Smooth muscle cell of bladder (primary cell): ENCODE results near the gene CCDC43. TPM values are rescaled to one million over a fixed set of nuclear protein-coding genes. Genes with fewer than 3 reads are reported as not detected.

Experiments used
- total RNA-seq: library from RNA; depleted of rRNA; stranded (reverse); fragments of >200 nt; gene quantifications from 2 replicates; pipeline ENCODE4 v1.2.3, GENCODE V29; 2014

CCDC43 gene, protein sequence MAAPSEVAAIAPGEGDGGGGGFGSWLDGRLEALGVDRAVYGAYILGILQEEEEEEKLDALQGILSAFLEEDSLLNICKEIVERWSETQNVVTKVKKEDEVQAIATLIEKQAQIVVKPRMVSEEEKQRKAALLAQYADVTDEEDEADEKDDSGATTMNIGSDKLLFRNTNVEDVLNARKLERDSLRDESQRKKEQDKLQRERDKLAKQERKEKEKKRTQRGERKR
- total RNA-seq = 43.2 and 46.3 TPM in 2 replicates

DNA sequence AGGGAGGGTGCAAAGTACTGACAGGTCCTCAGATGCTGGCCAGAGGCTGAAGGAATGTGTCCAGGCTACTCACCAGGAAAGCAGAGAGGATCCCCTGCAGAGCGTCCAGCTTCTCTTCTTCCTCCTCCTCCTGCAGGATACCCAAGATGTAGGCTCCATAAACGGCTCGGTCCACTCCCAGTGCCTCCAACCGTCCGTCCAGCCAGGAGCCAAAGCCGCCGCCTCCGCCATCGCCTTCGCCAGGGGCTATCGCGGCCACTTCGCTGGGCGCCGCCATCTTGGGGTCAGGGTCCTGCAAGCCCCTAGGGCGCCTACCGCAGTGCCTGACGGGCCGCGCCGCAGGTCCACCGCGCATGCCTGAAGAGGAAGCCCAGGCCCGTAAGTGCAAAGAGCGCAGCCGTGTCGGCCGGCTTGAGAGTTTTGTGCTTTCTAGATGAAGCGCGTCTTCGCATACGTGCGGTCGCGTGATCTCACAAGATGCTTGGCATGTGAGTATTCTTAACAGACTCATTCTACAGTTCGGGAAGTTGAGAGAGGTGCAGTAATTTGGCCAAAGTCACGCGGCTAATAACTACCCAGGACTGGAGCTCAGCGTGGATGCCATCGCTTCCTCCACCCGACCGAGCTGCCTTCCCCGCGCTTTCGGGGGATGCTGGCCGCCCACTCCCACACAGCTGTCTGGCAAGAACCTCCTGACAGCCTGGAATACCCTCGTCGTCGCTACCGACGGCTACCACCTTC, at the start of gene CCDC43:
TSS of gene CCDC43 (minus strand) at position 300 of the 741 bp plus-strand sequence. CDS start at position 277, 23 bp downstream.

DNA sequence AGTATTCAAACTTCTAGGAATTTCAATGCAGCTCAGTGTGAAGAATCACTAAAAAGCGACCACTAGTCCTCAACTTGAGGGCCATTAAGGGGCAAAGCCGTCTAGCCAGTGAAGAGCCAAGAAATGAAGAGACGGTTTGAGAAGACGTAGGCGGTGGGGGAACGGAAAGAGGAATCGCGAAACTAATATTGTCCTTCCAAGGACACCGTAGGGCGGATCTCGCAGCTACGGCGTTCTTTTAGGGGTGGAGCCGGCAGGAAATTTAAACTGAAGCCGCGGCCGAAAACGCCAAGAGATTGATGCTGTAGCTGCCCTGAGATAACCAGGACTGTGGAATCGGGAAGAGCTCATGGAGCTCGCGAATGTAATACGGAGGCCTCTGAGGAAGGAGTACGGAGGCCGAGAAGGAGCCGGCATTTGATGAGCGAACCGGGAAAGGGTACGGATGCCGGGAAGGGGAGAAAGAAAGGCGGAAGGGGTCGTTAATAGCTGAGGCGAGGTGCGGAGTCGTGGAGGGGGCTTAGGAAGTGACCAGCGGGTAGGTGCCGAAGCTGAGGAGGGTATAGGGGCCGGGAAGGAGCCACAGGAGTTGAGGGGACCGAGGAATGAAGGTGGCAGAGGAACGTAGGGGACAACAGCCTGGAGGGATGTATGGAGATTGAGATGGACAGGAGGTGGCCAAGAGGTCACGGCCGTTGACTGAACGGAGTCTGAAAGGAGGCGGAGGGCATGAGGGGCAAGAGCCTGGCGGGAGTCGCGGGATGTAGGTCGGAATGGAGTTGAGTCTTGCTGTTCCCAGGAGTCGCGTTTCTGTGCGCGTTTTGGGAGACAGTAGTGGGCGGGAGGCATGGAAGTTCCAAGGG, 19.1 kb upstream of the CCDC43 start, which contains the start of gene DBF4B:
TSS of gene DBF4B (plus strand) at position 265 of the 863 bp plus-strand sequence. CDS start at position 421, 156 bp downstream.

DNA sequence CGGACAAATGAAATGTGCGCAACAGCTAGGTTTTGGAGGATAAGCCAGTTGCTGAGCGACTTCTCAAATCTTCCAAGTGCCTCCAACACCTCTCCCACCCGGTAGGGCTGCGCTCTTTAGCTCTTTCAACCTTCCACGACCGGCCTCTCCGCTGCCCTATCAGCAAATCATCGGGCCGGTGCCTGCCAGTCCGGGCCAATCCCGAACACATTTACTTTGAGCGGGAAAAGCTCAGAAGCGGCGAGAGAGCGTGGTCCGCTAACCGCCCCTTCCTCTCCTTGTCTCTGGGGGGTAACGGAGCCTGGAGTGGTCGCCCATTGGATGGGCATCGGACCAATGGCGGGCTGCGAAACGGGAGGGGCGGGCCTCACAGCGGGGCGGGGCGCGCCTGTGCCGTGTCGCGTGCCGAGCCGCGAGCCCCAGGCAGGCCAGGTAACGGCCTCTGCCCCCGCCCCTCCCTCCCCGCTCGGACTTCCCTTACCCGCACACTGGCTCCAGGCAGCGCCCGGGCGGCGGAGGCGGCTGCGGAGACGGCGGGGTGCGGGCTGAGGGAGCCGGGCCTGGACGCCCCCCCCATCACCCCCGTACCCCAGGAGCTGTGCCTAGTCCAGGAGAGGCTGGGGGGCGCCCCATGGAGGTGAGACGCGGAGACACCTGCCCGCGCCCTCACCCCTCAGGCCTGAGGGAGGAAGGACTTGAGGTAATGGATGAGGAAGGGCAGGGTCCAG, 33.4 kb downstream of the CCDC43 start, which contains the start of gene MEIOC:
TSS of gene MEIOC (plus strand) at position 486 of the 728 bp plus-strand sequence. CDS start at position 632, 146 bp downstream.

Other genes starting within 250 kb of the CCDC43 start
- 11.8 and 12.7 TPM in 2 replicates for gene GPATCH8, start 186.4 kb downstream of the CCDC43 start, total RNA-seq
- 7.7 and 10.0 TPM in 2 replicates for gene FZD2, start 132.3 kb downstream of the CCDC43 start, total RNA-seq
- gene MEIOC, start 33.3 kb downstream of the CCDC43 start, total RNA-seq = under 0.01 TPM in 1 of 2 replicates, not detected in the other
- 1.3 and 1.7 TPM in 2 replicates for gene DBF4B, start 18.9 kb upstream of the CCDC43 start, total RNA-seq
- 0.14 and 0.18 TPM in 2 replicates for gene ADAM11, start 69.2 kb upstream of the CCDC43 start, total RNA-seq
- gene GJC1, start 140.5 kb upstream of the CCDC43 start, total RNA-seq = 5.1 and 7.1 TPM in 2 replicates
- not detected in 2 replicates for gene HIGD1B, start 158.1 kb upstream of the CCDC43 start, total RNA-seq
- gene EFTUD2, start 209.7 kb upstream of the CCDC43 start, total RNA-seq = 82.4 and 91.2 TPM in 2 replicates
- gene GFAP, start 225.7 kb upstream of the CCDC43 start, total RNA-seq = 0.14 TPM in 1 of 2 replicates, not detected in the other